ENCODE data around the gene KLHL6. TPM values are rescaled to one million over a fixed set of nuclear protein-coding genes. Genes with fewer than 3 reads are reported as not detected.

KLHL6 gene
- total and polyA plus RNA-seq, 2 experiments from 2014 or later = 0.17 TPM; not detected in 1

- H3K27ac ChIP-seq = no peak overlapping the region
- H3K9me2 ChIP-seq (replicated peaks; ENCODE audit: insufficient read depth) = no peaks in the 10 kb centered on the region
- 95% methylated on average over 4 of the region's 4 CpGs for WGBS (ENCODE audit: low lambda C conversion rate, missing lambda C conversion rate)
- DNase-seq (ENCODE audit: low spot score) = no peak
- H4K20me1 ChIP-seq (ENCODE audit: insufficient read depth, poor library complexity, severe bottlenecking) = no peaks in the 10 kb centered on the region
- H3K36me3 ChIP-seq (replicated peaks; ENCODE audit: insufficient read depth, low read depth) = no peaks in the 10 kb centered on the region
- H3K79me2 ChIP-seq = no peaks in the 10 kb centered on the region
- no peak overlapping the region for H3K4me3 ChIP-seq
- no peaks in the 10 kb centered on the region for H3K4me1 ChIP-seq (ENCODE audit: insufficient read depth)
- no peaks in the 10 kb centered on the region for H3K9me3 ChIP-seq (ENCODE audit: low read depth)
- H3K27me3 ChIP-seq = no peaks in the 10 kb centered on the region
- H2AFZ ChIP-seq = no peak overlapping the region
- H3K4me2 ChIP-seq = no peak overlapping the region
- TF ChIP-seq EZH2phosphoT487 (IDR thresholded peaks at IDR 0.05; ENCODE audit: low read depth, severe bottlenecking, unreplicated experiment) (no peak), EZH2 (IDR thresholded peaks at IDR 0.05; ENCODE audit: borderline replicate concordance) (no peak), CTCF (IDR thresholded peaks at IDR 0.05; ENCODE audit: poor library complexity) (no peak)
Measured at GRCh38 chr3:183493296-183494045, 62.0 kb downstream of the KLHL6 start.

GRCh38 chr3:183492849-183493179 lies 62.7 kb downstream of the KLHL6 start:
- Histone ChIP-seq H3K27ac (no peak overlapping the region), H3K36me3 (replicated peaks; ENCODE audit: insufficient read depth, low read depth) (no peaks in the 10 kb centered on the region), H3K79me2 (no peaks in the 10 kb centered on the region), H4K20me1 (ENCODE audit: insufficient read depth, poor library complexity, severe bottlenecking) (no peaks in the 10 kb centered on the region), H3K4me1 (ENCODE audit: insufficient read depth) (no peaks in the 10 kb centered on the region), H2AFZ (no peak overlapping the region), H3K4me3 (no peak overlapping the region), H3K9me3 (ENCODE audit: low read depth) (no peaks in the 10 kb centered on the region), H3K4me2 (no peak overlapping the region), H3K9me2 (replicated peaks; ENCODE audit: insufficient read depth) (no peaks in the 10 kb centered on the region), H3K27me3 (no peaks in the 10 kb centered on the region)
- no peak for DNase-seq (ENCODE audit: low spot score)
- TF ChIP-seq EZH2phosphoT487 (IDR thresholded peaks at IDR 0.05; ENCODE audit: low read depth, severe bottlenecking, unreplicated experiment) (no peak), EZH2 (IDR thresholded peaks at IDR 0.05; ENCODE audit: borderline replicate concordance) (no peak), CTCF (IDR thresholded peaks at IDR 0.05; ENCODE audit: poor library complexity) (no peak)
- WGBS (ENCODE audit: low lambda C conversion rate, missing lambda C conversion rate) = 78% methylated on average over 4 of the region's 4 CpGs

GRCh38 chr3:183491923-183492848 lies 63.3 kb downstream of the KLHL6 start:
- H3K9me3 ChIP-seq (ENCODE audit: low read depth) = no peaks in the 10 kb centered on the region

More at GRCh38 chr3:183491923-183492848, 63.3 kb downstream of the KLHL6 start:
- Histone ChIP-seq H3K27me3 (no peaks in the 10 kb centered on the region), H3K36me3 (replicated peaks; ENCODE audit: insufficient read depth, low read depth) (no peaks in the 10 kb centered on the region), H3K4me3 (no peak overlapping the region), H3K4me1 (ENCODE audit: insufficient read depth) (no peaks in the 10 kb centered on the region), H2AFZ (no peak overlapping the region), H4K20me1 (ENCODE audit: insufficient read depth, poor library complexity, severe bottlenecking) (no peaks in the 10 kb centered on the region), H3K27ac (no peak overlapping the region), H3K4me2 (no peak overlapping the region), H3K79me2 (no peaks in the 10 kb centered on the region), H3K9me2 (replicated peaks; ENCODE audit: insufficient read depth) (no peaks in the 10 kb centered on the region)
- no peak for DNase-seq (ENCODE audit: low spot score)
- WGBS (ENCODE audit: low lambda C conversion rate, missing lambda C conversion rate) = 97% methylated on average over 36 of the region's 45 CpGs
- no peak for TF ChIP-seq EZH2 (IDR thresholded peaks at IDR 0.05; ENCODE audit: borderline replicate concordance)
- no peak for TF ChIP-seq EZH2phosphoT487 (IDR thresholded peaks at IDR 0.05; ENCODE audit: low read depth, severe bottlenecking, unreplicated experiment)
- no peak for TF ChIP-seq CTCF (IDR thresholded peaks at IDR 0.05; ENCODE audit: poor library complexity)
